Type B pancreatic cell (in vitro differentiated cells): ENCODE measurements around the gene NEGR1. TPM values are rescaled to one million over a fixed set of nuclear protein-coding genes. Genes with fewer than 3 reads are reported as not detected.

ENCODE experiments used
- DNase-seq: peaks from one replicate; pipeline ENCODE4 v3.0.0; 2021; ENCODE audit warnings: mixed read lengths; ENCODE audit not compliant: unreplicated experiment; ENCODE audit errors: extremely low spot score
- H3K27ac Mint-ChIP-seq: 2 replicates; pipeline ENCODE4 v1.8.0; 2021; ENCODE audit warnings: mild to moderate bottlenecking, mixed read lengths
- H3K27me3 Mint-ChIP-seq: 2 replicates; pipeline ENCODE4 v1.8.0; 2021; ENCODE audit warnings: mixed read lengths
- H3K36me3 Mint-ChIP-seq: 2 replicates; pipeline ENCODE4 v1.8.0; 2021; ENCODE audit warnings: mixed read lengths
- H3K4me1 Mint-ChIP-seq: one replicate; pipeline ENCODE4 v1.8.0; 2021; ENCODE audit warnings: mixed read lengths; ENCODE audit not compliant: unreplicated experiment
- H3K4me3 Mint-ChIP-seq: 2 replicates; pipeline ENCODE4 v1.8.0; 2021; ENCODE audit warnings: mild to moderate bottlenecking, mixed read lengths
- H3K9me3 Mint-ChIP-seq: 2 replicates; pipeline ENCODE4 v1.8.0; 2021; ENCODE audit warnings: mixed read lengths
- total RNA-seq: library from RNA; stranded (reverse); gene quantifications from 2 replicates; pipeline ENCODE4 v1.2.1, GENCODE V29; 2021; ENCODE audit warnings: low replicate concordance
- TF ChIP-seq, protein P1 (sequence below): fragments of 200-600 bp; sonication (generic); conservative IDR thresholded peaks from 2 replicates; pipeline ENCODE4 v1.5.0; 2021; ENCODE audit warnings: antibody characterized with exemption, mild to moderate bottlenecking

The NEGR1 gene
- total RNA-seq, 1 donor from 2014 or later, result 22.5 TPM

DNA sequence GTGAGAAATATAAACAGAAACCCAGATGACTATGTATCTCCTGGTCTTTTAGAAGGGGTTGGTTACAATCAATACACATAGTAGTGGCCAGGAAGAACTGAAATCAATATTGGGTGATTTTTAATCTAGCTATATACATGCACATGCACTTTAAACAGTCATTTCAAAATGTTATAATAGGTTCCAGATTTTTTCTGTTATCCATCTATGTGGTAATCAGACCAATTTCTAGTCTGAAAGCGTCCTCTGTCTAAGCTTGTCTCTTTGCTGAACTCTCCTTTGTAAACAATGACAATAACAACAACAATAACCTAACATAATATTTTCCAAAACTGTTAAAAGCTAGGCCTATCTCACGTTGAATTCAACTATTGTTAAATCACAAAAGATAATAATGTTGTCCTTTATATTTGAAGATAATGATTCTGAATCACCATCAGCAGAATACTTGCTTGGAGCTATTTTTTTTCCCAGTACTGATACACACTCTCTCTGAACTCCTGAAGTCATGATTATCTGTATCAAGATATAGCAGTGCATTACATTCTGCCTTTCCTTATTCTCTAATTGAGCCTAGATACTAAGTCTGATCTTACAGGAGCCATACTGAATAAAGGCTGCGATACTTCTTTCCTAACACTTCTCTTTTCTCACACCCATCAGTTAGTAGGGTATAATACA, 704.7 kb downstream of the NEGR1 start:
- Mint-ChIP-seq H3K36me3 (no peaks in the 10 kb centered on the region), H3K4me1 (no peaks in the 10 kb centered on the region), H3K4me3 (no peak overlapping the region), H3K9me3 (no peaks in the 10 kb centered on the region), H3K27ac (no peak overlapping the region), H3K27me3 (no peaks in the 10 kb centered on the region)
- DNase-seq, result no peak
- TF ChIP-seq, protein P1, sequence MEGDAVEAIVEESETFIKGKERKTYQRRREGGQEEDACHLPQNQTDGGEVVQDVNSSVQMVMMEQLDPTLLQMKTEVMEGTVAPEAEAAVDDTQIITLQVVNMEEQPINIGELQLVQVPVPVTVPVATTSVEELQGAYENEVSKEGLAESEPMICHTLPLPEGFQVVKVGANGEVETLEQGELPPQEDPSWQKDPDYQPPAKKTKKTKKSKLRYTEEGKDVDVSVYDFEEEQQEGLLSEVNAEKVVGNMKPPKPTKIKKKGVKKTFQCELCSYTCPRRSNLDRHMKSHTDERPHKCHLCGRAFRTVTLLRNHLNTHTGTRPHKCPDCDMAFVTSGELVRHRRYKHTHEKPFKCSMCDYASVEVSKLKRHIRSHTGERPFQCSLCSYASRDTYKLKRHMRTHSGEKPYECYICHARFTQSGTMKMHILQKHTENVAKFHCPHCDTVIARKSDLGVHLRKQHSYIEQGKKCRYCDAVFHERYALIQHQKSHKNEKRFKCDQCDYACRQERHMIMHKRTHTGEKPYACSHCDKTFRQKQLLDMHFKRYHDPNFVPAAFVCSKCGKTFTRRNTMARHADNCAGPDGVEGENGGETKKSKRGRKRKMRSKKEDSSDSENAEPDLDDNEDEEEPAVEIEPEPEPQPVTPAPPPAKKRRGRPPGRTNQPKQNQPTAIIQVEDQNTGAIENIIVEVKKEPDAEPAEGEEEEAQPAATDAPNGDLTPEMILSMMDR, result no peak

- no peak overlapping the region for H3K4me3 Mint-ChIP-seq
- H3K27ac Mint-ChIP-seq, result no peak overlapping the region
- DNase-seq, result no peak
- H3K27me3 Mint-ChIP-seq, result no peaks in the 10 kb centered on the region
- TF ChIP-seq, protein P1, result no peak
- H3K9me3 Mint-ChIP-seq, result no peaks in the 10 kb centered on the region
- H3K4me1 Mint-ChIP-seq, result no peaks in the 10 kb centered on the region
- H3K36me3 Mint-ChIP-seq, result no peaks in the 10 kb centered on the region
These were observed 710.3 kb downstream of the NEGR1 start for GRCh38 chr1:71572038-71572437.

DNA sequence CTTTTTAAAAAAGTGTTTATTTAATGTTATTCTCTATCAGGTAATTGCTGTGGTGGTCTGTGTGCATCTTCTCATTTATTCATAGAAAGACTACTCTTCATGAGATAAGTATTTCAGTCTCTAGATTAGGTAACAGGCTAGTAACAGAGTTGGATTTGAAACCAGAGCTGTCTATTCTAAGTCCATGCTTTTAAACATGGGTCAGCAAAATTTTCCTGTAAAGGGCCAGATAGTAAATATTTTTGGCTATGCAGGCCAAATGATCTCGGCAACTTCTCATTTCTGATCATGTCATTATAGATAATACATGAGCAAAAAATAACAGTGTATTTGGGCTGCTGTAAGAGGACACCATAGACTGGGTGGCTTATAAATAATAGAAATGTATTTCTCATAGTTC, 715.9 kb downstream of the NEGR1 start:
- no peak overlapping the region for H3K4me3 Mint-ChIP-seq
- no peaks in the 10 kb centered on the region for H3K4me1 Mint-ChIP-seq
- H3K27ac Mint-ChIP-seq, result no peak overlapping the region
- H3K27me3 Mint-ChIP-seq, result no peaks in the 10 kb centered on the region
- no peaks in the 10 kb centered on the region for H3K9me3 Mint-ChIP-seq
- TF ChIP-seq, protein P1, result no peak
- DNase-seq, result no peak
- no peaks in the 10 kb centered on the region for H3K36me3 Mint-ChIP-seq

- Mint-ChIP-seq H3K9me3 (no peaks in the 10 kb centered on the region), H3K27ac (no peak overlapping the region), H3K4me1 (no peaks in the 10 kb centered on the region), H3K36me3 (no peaks in the 10 kb centered on the region), H3K4me3 (no peak overlapping the region), H3K27me3 (no peaks in the 10 kb centered on the region)
- TF ChIP-seq, protein P1, result no peak
- no peak for DNase-seq
These were observed 716.5 kb downstream of the NEGR1 start for GRCh38 chr1:71565831-71566230.

GRCh38 chr1:71565262-71565661, 717.1 kb downstream of the NEGR1 start:
- no peaks in the 10 kb centered on the region for H3K4me1 Mint-ChIP-seq

More at GRCh38 chr1:71565262-71565661, 717.1 kb downstream of the NEGR1 start:
- Mint-ChIP-seq H3K4me3 (no peak overlapping the region), H3K36me3 (no peaks in the 10 kb centered on the region), H3K9me3 (no peaks in the 10 kb centered on the region), H3K27ac (no peak overlapping the region), H3K27me3 (no peaks in the 10 kb centered on the region)
- TF ChIP-seq, protein P1, result no peak
- DNase-seq, result no peak
